Kidney (tissue), 22 donors: ENCODE measurements around the gene WSB1. TPM values are rescaled to one million over a fixed set of nuclear protein-coding genes. Genes with fewer than 3 reads are reported as not detected.

ENCODE experiments used
- DNase-seq, 5 donors: peaks; one replicate each; pipeline ENCODE4 v3.0.0-alpha.2; 2013 to 2020
- FAIRE-seq: peaks from 2 replicates; lab custom pipeline; 2012; peaks lifted over from hg19 to GRCh38; lab: Jason Lieb, UNC
- H3K27ac ChIP-seq, 2 donors: one replicate each; pipeline ENCODE4 v1.7.0; 2013; ENCODE audit warnings: low read depth in 2 of 2, low read length in 2 of 2, inconsistent platforms in 1 of 2
- H3K27me3 ChIP-seq: one replicate; pipeline ENCODE4 v1.7.1; 2013; ENCODE audit warnings: low read length, inconsistent platforms; ENCODE audit not compliant: control insufficient read depth, insufficient read depth
- H3K36me3 ChIP-seq, 3 donors: one replicate each; pipeline versions ENCODE4 v1.7.0 to v1.7.1; 2013; ENCODE audit warnings: low read length in 3 of 3, control low read depth in 1 of 3, inconsistent platforms in 1 of 3; ENCODE audit not compliant: insufficient read depth in 3 of 3, control insufficient read depth in 2 of 3
- H3K4me1 ChIP-seq, 3 donors: one replicate each; pipeline versions ENCODE4 v1.7.0 to v1.7.1; 2013; ENCODE audit warnings: low read length in 3 of 3, inconsistent platforms in 1 of 3, low read depth in 1 of 3; ENCODE audit not compliant: control insufficient read depth in 2 of 3, insufficient read depth in 2 of 3
- H3K4me3 ChIP-seq, 3 donors: one replicate each; pipeline versions ENCODE4 v1.7.0 to v1.8.1; 2013; ENCODE audit warnings: low read length in 3 of 3, control low read depth in 1 of 3, inconsistent platforms in 1 of 3
- H3K9ac ChIP-seq, 3 donors: one replicate each; pipeline versions ENCODE4 v1.7.0 to v1.7.1; 2013; ENCODE audit warnings: low read length in 3 of 3, control low read depth in 1 of 3, inconsistent platforms in 1 of 3
- H3K9me3 ChIP-seq, 3 donors: one replicate each; pipeline versions ENCODE4 v1.7.0 to v1.7.1; 2013; ENCODE audit warnings: low read length in 3 of 3, control low read depth in 1 of 3, inconsistent platforms in 1 of 3; ENCODE audit not compliant: control insufficient read depth in 2 of 3, insufficient read depth in 1 of 3
- CTCF ChIP-seq: IDR thresholded peaks from 3 replicates; pipeline ENCODE4 v1.5.1; 2012; ENCODE audit warnings: mild to moderate bottlenecking, moderate library complexity, borderline replicate concordance; ENCODE audit not compliant: insufficient read depth; ENCODE audit errors: extremely low read depth
- intact Hi-C: fragments of 100-400 bp; cut with DNase I; formaldehyde crosslinking; loops from one replicate; pipeline ENCODE4 v1.11.1; 2022
- long read RNA-seq, 10 donors: library from polyadenylated mRNA in 1 of 10; unstranded in 1 of 10; transcript quantifications; one replicate each; pipeline ENCODE4 v2.0.0 and lab custom pipeline, GENCODE V29; 2021 to 2026
- polyA plus RNA-seq: library from polyadenylated mRNA; stranded (reverse); fragments of 350-450 nt; fragmentation: Illumina TruSeq; extraction: RNeasy Lipid Tissue Mini Kit (QIAGEN cat#74804); gene quantifications from one replicate; pipeline ENCODE4 v1.2.3, GENCODE V29; 2014; ENCODE audit warnings: low read depth, low replicate concordance; ENCODE audit not compliant: insufficient read depth
- total RNA-seq: library from RNA; stranded (reverse); fragmentation: NEBNext Ultra II Directional; extraction: Animal tissue kit (Norgen Biotek cat#: 25700); gene quantifications from one replicate; pipeline ENCODE4 v1.2.1, GENCODE V29; 2021
- donor health status: control.
- donor health status: control.
- donor health status: control.
- donor health status: control.
- donor health status: control.
- donor health status: DM: yes; HTN: yes; CAD: no.
- donor health status: Normal renal cell carcinoma (clear cell type).

WSB1 gene, protein sequence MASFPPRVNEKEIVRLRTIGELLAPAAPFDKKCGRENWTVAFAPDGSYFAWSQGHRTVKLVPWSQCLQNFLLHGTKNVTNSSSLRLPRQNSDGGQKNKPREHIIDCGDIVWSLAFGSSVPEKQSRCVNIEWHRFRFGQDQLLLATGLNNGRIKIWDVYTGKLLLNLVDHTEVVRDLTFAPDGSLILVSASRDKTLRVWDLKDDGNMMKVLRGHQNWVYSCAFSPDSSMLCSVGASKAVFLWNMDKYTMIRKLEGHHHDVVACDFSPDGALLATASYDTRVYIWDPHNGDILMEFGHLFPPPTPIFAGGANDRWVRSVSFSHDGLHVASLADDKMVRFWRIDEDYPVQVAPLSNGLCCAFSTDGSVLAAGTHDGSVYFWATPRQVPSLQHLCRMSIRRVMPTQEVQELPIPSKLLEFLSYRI
- total RNA-seq (195 TPM), polyA plus RNA-seq (59.8 TPM)
- long read RNA-seq, donor 1, full-length matches to known transcripts = 18 of 65 reads
- long read RNA-seq, donor 1, partial matches to known transcripts = 47 of 65 reads
- long read RNA-seq, donor 1, other reads (novel, unspliced or antisense) = 0 of 65 reads
- long read RNA-seq, donor 2, full-length matches to known transcripts = 44 of 108 reads
- long read RNA-seq, donor 2, partial matches to known transcripts = 58 of 108 reads
- long read RNA-seq, donor 2, other reads (novel, unspliced or antisense) = 6 of 108 reads
- long read RNA-seq, donor 3, full-length matches to known transcripts = 55 of 372 reads
- long read RNA-seq, donor 3, partial matches to known transcripts = 309 of 372 reads
- long read RNA-seq, donor 3, other reads (novel, unspliced or antisense) = 8 of 372 reads
- long read RNA-seq, donor 4, full-length matches to known transcripts = 23 of 252 reads
- long read RNA-seq, donor 4, partial matches to known transcripts = 229 of 252 reads
- long read RNA-seq, donor 4, other reads (novel, unspliced or antisense) = 0 of 252 reads
- long read RNA-seq, donor 5, full-length matches to known transcripts = 4 of 4 reads
- long read RNA-seq, donor 5, partial matches to known transcripts = 0 of 4 reads
- long read RNA-seq, donor 5, other reads (novel, unspliced or antisense) = 0 of 4 reads
- long read RNA-seq, donor 6, full-length matches to known transcripts = 9 of 124 reads
- long read RNA-seq, donor 6, partial matches to known transcripts = 115 of 124 reads
- long read RNA-seq, donor 6, other reads (novel, unspliced or antisense) = 0 of 124 reads
- long read RNA-seq, donor 7, full-length matches to known transcripts = 24 of 65 reads
- long read RNA-seq, donor 7, partial matches to known transcripts = 28 of 65 reads
- long read RNA-seq, donor 7, other reads (novel, unspliced or antisense) = 13 of 65 reads
- long read RNA-seq, donor 8, full-length matches to known transcripts = 13 of 23 reads
- long read RNA-seq, donor 8, partial matches to known transcripts = 10 of 23 reads
- long read RNA-seq, donor 8, other reads (novel, unspliced or antisense) = 0 of 23 reads
- long read RNA-seq, donor 9, full-length matches to known transcripts = 6 of 32 reads
- long read RNA-seq, donor 9, partial matches to known transcripts = 26 of 32 reads
- long read RNA-seq, donor 9, other reads (novel, unspliced or antisense) = 0 of 32 reads
- long read RNA-seq, donor 10, full-length matches to known transcripts = 31 of 241 reads
- long read RNA-seq, donor 10, partial matches to known transcripts = 210 of 241 reads
- long read RNA-seq, donor 10, other reads (novel, unspliced or antisense) = 0 of 241 reads

DNA sequence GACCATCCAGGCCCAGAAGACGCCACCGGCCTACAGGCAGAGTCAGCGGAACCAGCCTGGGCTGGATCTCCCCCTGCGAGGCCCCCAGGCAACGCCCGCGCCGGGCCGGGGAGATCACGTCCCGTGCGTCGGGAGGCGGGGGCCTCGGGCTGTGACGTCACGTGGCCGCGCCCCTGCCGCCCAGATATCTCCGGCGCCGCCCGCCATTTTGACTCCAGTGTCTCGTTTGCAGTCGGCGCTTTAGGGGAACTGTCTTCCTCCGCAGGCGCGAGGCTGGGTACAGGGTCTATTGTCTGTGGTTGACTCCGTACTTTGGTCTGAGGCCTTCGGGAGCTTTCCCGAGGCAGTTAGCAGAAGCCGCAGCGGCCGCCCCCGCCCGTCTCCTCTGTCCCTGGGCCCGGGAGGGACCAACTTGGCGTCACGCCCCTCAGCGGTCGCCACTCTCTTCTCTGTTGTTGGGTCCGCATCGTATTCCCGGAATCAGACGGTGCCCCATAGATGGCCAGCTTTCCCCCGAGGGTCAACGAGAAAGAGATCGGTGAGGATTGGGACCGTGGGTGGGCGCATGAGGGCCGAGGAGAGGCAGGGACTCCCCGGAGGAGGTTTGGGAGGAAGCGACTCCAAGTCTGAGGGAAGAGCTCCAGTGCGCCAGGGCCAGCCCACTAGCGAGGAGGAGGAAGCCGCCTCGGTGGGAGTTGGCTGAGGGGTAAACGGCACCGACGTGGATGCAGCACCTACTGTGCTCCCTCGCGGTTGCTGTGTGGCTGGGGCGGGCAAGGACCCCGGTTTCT lies at the start of gene WSB1:
WSB1 (plus strand) TSS at position 217 of the 791 bp plus-strand sequence; CDS start at position 499, 282 bp downstream.
- FAIRE-seq (no peak), DNase-seq (peak; percentile 95 to 99 (median 97))
- intact Hi-C loops = no loop called here
- no peak for TF ChIP-seq CTCF
- peak within 1 kb of the TSS; percentile 81 to 99 (median 99) for H3K4me3 ChIP-seq
- H3K27me3 ChIP-seq = no peaks in the 10 kb centered on the region
- no peaks in the 10 kb centered on the region for H3K9me3 ChIP-seq
- no peaks in the 10 kb centered on the region for H3K36me3 ChIP-seq
- peak within 1 kb of the TSS; percentile 100 for H3K27ac ChIP-seq
- peaks cover 3 to 13% (median 7%) of the 10 kb centered on the region in 3 donors for H3K4me1 ChIP-seq
- H3K9ac ChIP-seq = peak within 1 kb of the TSS; percentile 98 to 100 (median 100)

DNA sequence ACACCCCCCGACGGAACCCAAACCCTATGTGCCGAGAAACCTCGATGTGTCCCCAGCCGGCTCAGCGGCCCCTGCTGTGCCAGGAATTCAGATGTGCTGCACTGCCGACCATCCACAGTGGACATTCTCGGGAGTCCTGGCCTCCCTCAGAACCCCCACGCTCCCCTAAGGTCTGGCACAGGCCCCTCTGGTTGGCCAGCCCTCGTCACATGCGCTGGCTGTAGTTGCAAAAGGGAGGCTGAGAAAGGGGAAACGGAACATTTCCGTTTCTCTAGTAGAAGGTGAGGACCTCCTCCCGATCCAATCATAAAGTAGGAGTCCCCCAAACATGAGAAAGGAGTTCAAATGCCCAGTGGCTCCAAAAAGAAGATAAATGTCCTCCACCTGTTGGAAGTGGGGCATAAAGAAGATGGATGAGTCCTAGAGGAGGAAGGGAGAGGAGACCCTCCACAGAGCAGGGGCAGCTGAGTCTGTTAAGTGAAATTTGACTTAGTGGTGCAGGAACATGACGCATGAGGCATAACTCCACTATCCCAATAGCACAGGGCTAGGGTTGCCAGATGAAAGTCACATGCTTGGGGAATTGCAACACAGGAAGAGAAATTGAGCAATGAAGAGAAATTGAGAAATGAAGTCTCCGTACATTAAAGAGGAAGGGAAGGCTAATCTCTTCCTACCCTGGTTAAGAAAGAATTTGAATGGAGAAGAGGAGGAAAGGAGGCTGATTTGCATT lies 49.3 kb upstream of the WSB1 start:
- H3K4me1 ChIP-seq = peaks cover 0 to 14% (median 0%) of the 10 kb centered on the region in 3 donors
- TF ChIP-seq CTCF = no peak
- peak in 3 of 5 donors; percentile 27 to 87 (median 47) for DNase-seq
- peak overlapping the region in 1 of 3 donors; percentile 63 for H3K9ac ChIP-seq
- H3K36me3 ChIP-seq = no peaks in the 10 kb centered on the region
- peak overlapping the region; percentile 22 to 92 for H3K27ac ChIP-seq
- intact Hi-C loops = no loop called here
- H3K27me3 ChIP-seq = no peaks in the 10 kb centered on the region
- H3K9me3 ChIP-seq = no peaks in the 10 kb centered on the region
- no peak for FAIRE-seq
- peak overlapping the region in 1 of 3 donors; percentile 18 for H3K4me3 ChIP-seq
